Prostate gland (tissue), 2 donors: ENCODE data around the gene ABCA9.

ENCODE experiments used
- CTCF ChIP-seq, 4 experiments: fragments of 200-600 bp in 2 of 4; fragments of 450-650 bp in 2 of 4; sonication (generic) in 2 of 4; IDR thresholded peaks; 1 replicate in 3 of 4; 2 replicates in 1 of 4; pipeline ENCODE4 v1.5.1; 2016 to 2019; ENCODE audit warnings: antibody characterized with exemption in 4 of 4, mild to moderate bottlenecking in 2 of 4, moderate library complexity in 2 of 4
- POLR2A ChIP-seq: fragments of 450-650 bp; IDR thresholded peaks from one replicate; pipeline ENCODE4 v1.6.1; 2016; ENCODE audit warnings: antibody characterized with exemption, mild to moderate bottlenecking

- no peak for TF ChIP-seq CTCF (IDR thresholded peaks at IDR 0.05)
- TF ChIP-seq POLR2A = no peak
These were observed 13.1 kb downstream of the ABCA9 start for GRCh38 chr17:69047368-69048263.
